Heart left ventricle (tissue), 16 donors: Measurements from ENCODE around the gene KIF1A. TPM values are rescaled to one million over a fixed set of nuclear protein-coding genes. Genes with fewer than 3 reads are reported as not detected.

Experiments
- ATAC-seq, 4 donors: fragments of 200-7000 bp; cut with Tn5 transposase; one replicate each; pipeline ENCODE4 v1.9.1; 2020 to 2022; ENCODE audit warnings: moderate library complexity in 4 of 4, mild to moderate bottlenecking in 3 of 4, moderate number of reproducible peaks in 1 of 4
- DNase-seq, 5 donors: peaks; one replicate each; pipeline ENCODE4 v3.0.0-alpha.2; 2020
- H3K27ac ChIP-seq, 12 donors: fragments of 200-600 bp; sonication (generic) in 4 of 12; one replicate each; pipeline versions ENCODE4 v1.5.0 to v1.8.0; 2016 to 2022; ENCODE audit warnings: mild to moderate bottlenecking in 2 of 12
- H3K27me3 ChIP-seq, 9 donors: fragments of 200-600 bp; sonication (generic) in 2 of 9; one replicate each; pipeline versions ENCODE4 v1.5.1 to v1.8.0; 2016 to 2022; ENCODE audit warnings: mild to moderate bottlenecking in 3 of 9
- H3K36me3 ChIP-seq, 9 donors: fragments of 200-600 bp; sonication (generic) in 2 of 9; one replicate each; pipeline versions ENCODE4 v1.5.0 to v1.8.0; 2018 to 2022; ENCODE audit warnings: mild to moderate bottlenecking in 2 of 9
- H3K4me1 ChIP-seq, 12 donors: fragments of 200-600 bp; sonication (generic) in 4 of 12; one replicate each; pipeline versions ENCODE4 v1.5.0 to v1.8.0; 2016 to 2022; ENCODE audit warnings: mild to moderate bottlenecking in 3 of 12
- H3K4me3 ChIP-seq, 12 donors: fragments of 200-600 bp; sonication (generic) in 4 of 12; one replicate each; pipeline versions ENCODE4 v1.5.0 to v1.8.0; 2017 to 2022; ENCODE audit warnings: mild to moderate bottlenecking in 9 of 12, moderate library complexity in 4 of 12
- H3K9me3 ChIP-seq, 12 donors: fragments of 200-600 bp; sonication (generic) in 4 of 12; one replicate each; pipeline versions ENCODE4 v1.5.0 to v1.8.0; 2016 to 2022; ENCODE audit warnings: mild to moderate bottlenecking in 1 of 12
- POLR2A ChIP-seq, 2 donors: fragments of 450-650 bp; IDR thresholded peaks; one replicate each; pipeline ENCODE4 v1.6.1; 2017; ENCODE audit warnings: antibody characterized with exemption in 2 of 2, mild to moderate bottlenecking in 2 of 2, moderate library complexity in 2 of 2
- WGBS, 4 donors: extraction: QIAGEN DNeasy Blood & Tissue Kit in 2 of 4; methylation state at CpG; one replicate each; pipeline versions ENCODE4 v1.1.5 to v1.1.7; 2013 to 2018; 5-methylcytosine and 5-hydroxymethylcytosine counted together
- intact Hi-C, 10 donors: fragments of 100-400 bp; cut with DNase I; formaldehyde crosslinking; loops; one replicate each; pipeline versions ENCODE4 v1.11.1 to v1.14.2; 2022
- polyA plus RNA-seq, 2 donors: library from polyadenylated mRNA; stranded (reverse); fragments of 200-250 nt; gene quantifications; one replicate each; pipeline ENCODE4 v1.2.3, GENCODE V29; 2013
- total RNA-seq, 9 donors: library from RNA; depleted of rRNA in 2 of 9; stranded (reverse); fragments of >200 nt in 2 of 9; fragmentation: NEBNext Ultra II Directional in 3 of 9; extraction: Animal tissue kit (Norgen Biotek cat#: 25700) in 3 of 9; gene quantifications; one replicate each; pipeline versions ENCODE4 v1.1.0 to v1.2.4, GENCODE V29; 2016 to 2023
- TF ChIP-seq, protein P1 (sequence below), 12 donors: fragments of 200-600 bp; sonication (generic) in 4 of 12; IDR thresholded peaks; one replicate each; pipeline versions ENCODE4 v1.5.0 to v1.8.0; 2018 to 2022; ENCODE audit warnings: antibody characterized with exemption in 12 of 12, mild to moderate bottlenecking in 5 of 12
- donor health status: ischemic (EF 13 %, LVEDD 7.1; RV severe dilation, severe dysfunction).
- donor health status: healthy with polysubstance abuse.
- donor health status: DM: no; HTN: yes; CAD: no.
- donor health status: DM: no; HTN: no; CAD: no.
- donor health status: ischemic (EF 25% LVEDD 6.9; RV normal size, moderate dysfunction).
- donor health status: ischemic (EF 25% LVEDD 5.7; RV mildly dilated, moderate dysfunction).
- donor health status: healthy.
- donor health status: DM: yes; HTN: yes; CAD: no.
- donor health status: ischemic (EF 35%, LVEDD 5.7; RV mildly dilated, moderate dysfunction).
- donor health status: nonischemic (EF 11% LVEDD 7.7; RV severe dilation, severe dysfunction).
- donor health status: DM: yes; HTN: yes; CAD: no.
- donor health status: PGD.
- donor health status: ischemic (EF 29% LVEDD 5.4; RV normal size, mild dysfunction).
- donor health status: nonischemic (EF 23%, LVEDD 6.1; RV moderate dilation, normal function).

The KIF1A gene
- total and polyA plus RNA-seq, 11 donors, result 0.76 to 25.8 (median 2.7) TPM

DNA sequence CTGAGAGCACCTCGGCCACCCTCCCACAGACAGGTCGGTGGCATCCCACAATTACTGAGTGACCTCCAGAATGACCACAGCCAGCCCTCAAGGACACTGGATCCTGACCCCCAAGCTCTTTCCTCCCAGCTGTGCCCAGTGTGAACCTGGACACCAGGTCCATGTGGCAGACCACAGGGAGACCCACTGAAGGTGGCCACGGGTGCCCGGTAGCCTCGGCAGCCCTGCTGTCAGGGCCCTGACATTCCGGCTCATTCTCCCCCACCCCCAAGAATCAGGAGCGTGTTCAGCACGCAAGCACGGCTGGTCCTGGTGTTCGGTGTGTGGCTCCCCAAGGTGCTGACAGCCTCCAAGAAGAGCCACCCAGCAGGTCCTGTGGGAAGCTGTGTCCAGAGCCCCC is 95.6 kb downstream of the KIF1A start:
- TF ChIP-seq POLR2A (IDR thresholded peaks at IDR 0.05), result no peak
- TF ChIP-seq, protein P1, sequence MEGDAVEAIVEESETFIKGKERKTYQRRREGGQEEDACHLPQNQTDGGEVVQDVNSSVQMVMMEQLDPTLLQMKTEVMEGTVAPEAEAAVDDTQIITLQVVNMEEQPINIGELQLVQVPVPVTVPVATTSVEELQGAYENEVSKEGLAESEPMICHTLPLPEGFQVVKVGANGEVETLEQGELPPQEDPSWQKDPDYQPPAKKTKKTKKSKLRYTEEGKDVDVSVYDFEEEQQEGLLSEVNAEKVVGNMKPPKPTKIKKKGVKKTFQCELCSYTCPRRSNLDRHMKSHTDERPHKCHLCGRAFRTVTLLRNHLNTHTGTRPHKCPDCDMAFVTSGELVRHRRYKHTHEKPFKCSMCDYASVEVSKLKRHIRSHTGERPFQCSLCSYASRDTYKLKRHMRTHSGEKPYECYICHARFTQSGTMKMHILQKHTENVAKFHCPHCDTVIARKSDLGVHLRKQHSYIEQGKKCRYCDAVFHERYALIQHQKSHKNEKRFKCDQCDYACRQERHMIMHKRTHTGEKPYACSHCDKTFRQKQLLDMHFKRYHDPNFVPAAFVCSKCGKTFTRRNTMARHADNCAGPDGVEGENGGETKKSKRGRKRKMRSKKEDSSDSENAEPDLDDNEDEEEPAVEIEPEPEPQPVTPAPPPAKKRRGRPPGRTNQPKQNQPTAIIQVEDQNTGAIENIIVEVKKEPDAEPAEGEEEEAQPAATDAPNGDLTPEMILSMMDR (IDR thresholded peaks at IDR 0.05), result no peak
- H3K27ac ChIP-seq, result no peak overlapping the region
- DNase-seq, result no peak
- no peak for ATAC-seq
- H3K36me3 ChIP-seq, result no peaks in the 10 kb centered on the region
- H3K27me3 ChIP-seq, result peaks cover 0 to 2% (median 0%) of the 10 kb centered on the region in 9 donors
- intact Hi-C loops, result no loop called here
- H3K4me3 ChIP-seq, result no peak overlapping the region
- 56 to 90% (median 58%) methylated on average over 4 to 10 of the region's 10 CpGs for WGBS, 4 donors
- H3K4me1 ChIP-seq, result no peaks in the 10 kb centered on the region
- no peaks in the 10 kb centered on the region for H3K9me3 ChIP-seq

DNA sequence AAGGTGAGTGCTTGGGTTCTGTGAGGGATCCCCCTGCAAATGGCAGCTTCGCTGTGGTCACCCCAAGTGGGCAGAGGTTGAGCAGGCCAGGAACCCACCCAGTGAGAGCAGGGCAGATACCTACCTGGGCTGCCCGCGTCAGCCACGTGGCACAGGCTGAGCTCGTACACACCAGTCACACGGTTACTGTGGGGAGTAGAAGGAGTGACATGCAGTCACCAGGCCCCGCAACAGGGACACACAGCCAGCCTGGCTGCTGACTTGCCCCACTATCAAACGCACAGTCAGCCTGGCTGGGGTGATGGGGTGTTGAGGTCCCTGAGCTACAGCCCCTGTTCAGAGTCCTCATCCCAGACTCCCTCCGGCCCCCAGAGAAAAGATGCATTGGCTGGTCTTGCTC is 96.2 kb downstream of the KIF1A start:
- TF ChIP-seq POLR2A (IDR thresholded peaks at IDR 0.05), result no peak
- TF ChIP-seq, protein P1 (IDR thresholded peaks at IDR 0.05), result no peak
- intact Hi-C loops, result no loop called here
- Histone ChIP-seq H3K4me1 (no peaks in the 10 kb centered on the region), H3K27ac (no peak overlapping the region), H3K4me3 (no peak overlapping the region), H3K27me3 (no peaks in the 10 kb centered on the region), H3K36me3 (no peaks in the 10 kb centered on the region), H3K9me3 (no peaks in the 10 kb centered on the region)
- WGBS, 4 donors, result 94 to 96% (median 95%) methylated on average over 3 to 9 of the region's 9 CpGs
- ATAC-seq, result no peak
- DNase-seq, result no peak

DNA sequence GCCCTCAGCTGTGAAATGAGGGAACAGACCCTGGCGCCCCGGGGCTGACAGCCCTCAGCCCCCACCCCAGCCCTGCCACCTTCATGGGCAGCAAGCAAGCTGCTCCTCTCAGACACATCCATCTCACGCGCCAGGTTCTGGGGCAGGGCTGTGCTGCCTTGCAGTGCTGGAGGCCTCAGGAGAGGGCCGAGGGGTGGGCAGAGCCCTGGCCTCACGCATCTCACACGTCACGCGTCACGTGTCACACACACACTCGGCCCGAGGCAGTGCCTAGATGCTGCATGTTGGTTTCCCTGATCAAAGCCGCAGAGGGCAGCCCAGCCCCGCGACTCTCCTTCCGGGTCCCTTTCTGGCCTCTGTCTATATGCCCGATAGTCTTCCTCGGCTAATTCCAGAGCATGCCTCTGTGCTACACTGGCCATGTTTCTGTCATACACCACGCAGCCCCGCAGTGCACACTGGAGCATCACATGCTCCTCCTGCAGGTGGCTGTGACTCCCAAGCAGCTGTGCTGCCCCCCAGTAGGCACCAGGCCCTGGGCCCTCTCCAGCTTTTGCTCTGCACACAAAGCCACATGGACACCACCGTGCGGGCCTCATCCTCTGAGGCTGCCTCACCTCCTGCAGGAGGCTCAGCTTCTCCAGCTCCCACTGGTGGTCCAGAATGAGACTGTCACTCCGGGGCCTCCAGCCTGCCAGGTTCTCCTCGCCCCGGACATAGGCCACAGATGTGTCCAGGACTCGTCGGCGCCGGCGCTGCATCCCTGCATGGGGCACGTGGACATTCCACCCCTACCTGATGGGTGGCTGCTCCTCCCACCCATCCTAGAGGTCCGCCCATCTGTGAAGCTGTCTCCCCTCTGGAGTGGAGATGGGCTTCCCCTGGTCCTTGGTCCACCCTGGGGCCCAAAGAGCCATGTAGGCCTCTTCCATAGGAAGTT is 97.0 kb downstream of the KIF1A start:
- no peak for DNase-seq

DNA sequence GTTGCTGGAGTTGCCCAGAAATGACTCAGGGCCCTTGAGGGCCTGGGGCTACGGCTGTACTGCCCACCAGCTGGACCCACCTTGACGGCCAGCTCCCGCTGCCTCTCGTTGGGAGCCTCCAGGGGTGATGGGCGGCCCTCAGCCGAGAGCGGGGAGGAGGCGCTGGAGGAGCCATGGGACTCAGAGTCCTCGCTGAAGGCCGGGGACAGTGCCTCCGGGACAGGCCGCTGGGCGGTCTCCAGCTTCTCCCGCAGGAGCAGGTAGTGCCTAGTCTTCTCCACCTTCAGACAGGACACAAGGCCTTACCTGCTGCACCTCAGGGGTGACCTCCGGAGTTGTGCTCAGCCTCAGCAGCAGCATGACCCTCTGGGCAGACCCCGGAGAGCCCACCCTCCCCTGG is 97.6 kb downstream of the KIF1A start:
- Histone ChIP-seq H3K27ac (no peak overlapping the region), H3K9me3 (no peaks in the 10 kb centered on the region), H3K4me1 (no peaks in the 10 kb centered on the region), H3K27me3 (no peaks in the 10 kb centered on the region), H3K4me3 (no peak overlapping the region), H3K36me3 (no peaks in the 10 kb centered on the region)
- 68 to 100% (median 87%) methylated on average over 2 to 16 of the region's 16 CpGs for WGBS, 4 donors
- ATAC-seq, result no peak
- DNase-seq, result no peak
- TF ChIP-seq POLR2A (IDR thresholded peaks at IDR 0.05), result no peak
- TF ChIP-seq, protein P1 (IDR thresholded peaks at IDR 0.05), result no peak
- intact Hi-C loops, result no loop called here

More for the DNA sequence above, 97.0 kb downstream of the KIF1A start:
- no peak for ATAC-seq
- TF ChIP-seq, protein P1 (IDR thresholded peaks at IDR 0.05), result no peak
- no peak for TF ChIP-seq POLR2A (IDR thresholded peaks at IDR 0.05)
- Histone ChIP-seq H3K36me3 (no peaks in the 10 kb centered on the region), H3K9me3 (no peaks in the 10 kb centered on the region), H3K27ac (no peak overlapping the region), H3K27me3 (no peaks in the 10 kb centered on the region), H3K4me1 (no peaks in the 10 kb centered on the region), H3K4me3 (no peak overlapping the region)
- intact Hi-C loops, result no loop called here
- 86 to 91% (median 89%) methylated on average over 23 to 32 of the region's 32 CpGs for WGBS, 4 donors
